ENCODE measurements around the gene SCAMP3.

- TF ChIP-seq ZNF331 (CRISPR knock-in tag; IDR thresholded peaks at IDR 0.05; ENCODE audit: low read depth) (no peak), EZH2 (IDR thresholded peaks at IDR 0.05; ENCODE audit: low read depth, unreplicated experiment) (no peak), POLR2AphosphoS5 (IDR thresholded peaks at IDR 0.05; ENCODE audit: low read depth) (no peak), ETS1 (IDR thresholded peaks at IDR 0.05) (no peak), ZNF114 (CRISPR knock-in tag; IDR thresholded peaks at IDR 0.05) (no peak), EZH2phosphoT487 (IDR thresholded peaks at IDR 0.05; ENCODE audit: unreplicated experiment) (no peak)
- TF ChIP-seq, protein P1, sequence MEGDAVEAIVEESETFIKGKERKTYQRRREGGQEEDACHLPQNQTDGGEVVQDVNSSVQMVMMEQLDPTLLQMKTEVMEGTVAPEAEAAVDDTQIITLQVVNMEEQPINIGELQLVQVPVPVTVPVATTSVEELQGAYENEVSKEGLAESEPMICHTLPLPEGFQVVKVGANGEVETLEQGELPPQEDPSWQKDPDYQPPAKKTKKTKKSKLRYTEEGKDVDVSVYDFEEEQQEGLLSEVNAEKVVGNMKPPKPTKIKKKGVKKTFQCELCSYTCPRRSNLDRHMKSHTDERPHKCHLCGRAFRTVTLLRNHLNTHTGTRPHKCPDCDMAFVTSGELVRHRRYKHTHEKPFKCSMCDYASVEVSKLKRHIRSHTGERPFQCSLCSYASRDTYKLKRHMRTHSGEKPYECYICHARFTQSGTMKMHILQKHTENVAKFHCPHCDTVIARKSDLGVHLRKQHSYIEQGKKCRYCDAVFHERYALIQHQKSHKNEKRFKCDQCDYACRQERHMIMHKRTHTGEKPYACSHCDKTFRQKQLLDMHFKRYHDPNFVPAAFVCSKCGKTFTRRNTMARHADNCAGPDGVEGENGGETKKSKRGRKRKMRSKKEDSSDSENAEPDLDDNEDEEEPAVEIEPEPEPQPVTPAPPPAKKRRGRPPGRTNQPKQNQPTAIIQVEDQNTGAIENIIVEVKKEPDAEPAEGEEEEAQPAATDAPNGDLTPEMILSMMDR (conservative IDR thresholded peaks at IDR 0.05; ENCODE audit: low read depth in 2 of 2): no peak
- TF ChIP-seq, protein P2, sequence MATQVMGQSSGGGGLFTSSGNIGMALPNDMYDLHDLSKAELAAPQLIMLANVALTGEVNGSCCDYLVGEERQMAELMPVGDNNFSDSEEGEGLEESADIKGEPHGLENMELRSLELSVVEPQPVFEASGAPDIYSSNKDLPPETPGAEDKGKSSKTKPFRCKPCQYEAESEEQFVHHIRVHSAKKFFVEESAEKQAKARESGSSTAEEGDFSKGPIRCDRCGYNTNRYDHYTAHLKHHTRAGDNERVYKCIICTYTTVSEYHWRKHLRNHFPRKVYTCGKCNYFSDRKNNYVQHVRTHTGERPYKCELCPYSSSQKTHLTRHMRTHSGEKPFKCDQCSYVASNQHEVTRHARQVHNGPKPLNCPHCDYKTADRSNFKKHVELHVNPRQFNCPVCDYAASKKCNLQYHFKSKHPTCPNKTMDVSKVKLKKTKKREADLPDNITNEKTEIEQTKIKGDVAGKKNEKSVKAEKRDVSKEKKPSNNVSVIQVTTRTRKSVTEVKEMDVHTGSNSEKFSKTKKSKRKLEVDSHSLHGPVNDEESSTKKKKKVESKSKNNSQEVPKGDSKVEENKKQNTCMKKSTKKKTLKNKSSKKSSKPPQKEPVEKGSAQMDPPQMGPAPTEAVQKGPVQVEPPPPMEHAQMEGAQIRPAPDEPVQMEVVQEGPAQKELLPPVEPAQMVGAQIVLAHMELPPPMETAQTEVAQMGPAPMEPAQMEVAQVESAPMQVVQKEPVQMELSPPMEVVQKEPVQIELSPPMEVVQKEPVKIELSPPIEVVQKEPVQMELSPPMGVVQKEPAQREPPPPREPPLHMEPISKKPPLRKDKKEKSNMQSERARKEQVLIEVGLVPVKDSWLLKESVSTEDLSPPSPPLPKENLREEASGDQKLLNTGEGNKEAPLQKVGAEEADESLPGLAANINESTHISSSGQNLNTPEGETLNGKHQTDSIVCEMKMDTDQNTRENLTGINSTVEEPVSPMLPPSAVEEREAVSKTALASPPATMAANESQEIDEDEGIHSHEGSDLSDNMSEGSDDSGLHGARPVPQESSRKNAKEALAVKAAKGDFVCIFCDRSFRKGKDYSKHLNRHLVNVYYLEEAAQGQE (IDR thresholded peaks at IDR 0.05; ENCODE audit: unreplicated experiment): no peak
These were observed 20.3 kb downstream of the SCAMP3 start for GRCh38 chr1:155241841-155242264.
